ENCODE data around the gene EFHC2.

DNA sequence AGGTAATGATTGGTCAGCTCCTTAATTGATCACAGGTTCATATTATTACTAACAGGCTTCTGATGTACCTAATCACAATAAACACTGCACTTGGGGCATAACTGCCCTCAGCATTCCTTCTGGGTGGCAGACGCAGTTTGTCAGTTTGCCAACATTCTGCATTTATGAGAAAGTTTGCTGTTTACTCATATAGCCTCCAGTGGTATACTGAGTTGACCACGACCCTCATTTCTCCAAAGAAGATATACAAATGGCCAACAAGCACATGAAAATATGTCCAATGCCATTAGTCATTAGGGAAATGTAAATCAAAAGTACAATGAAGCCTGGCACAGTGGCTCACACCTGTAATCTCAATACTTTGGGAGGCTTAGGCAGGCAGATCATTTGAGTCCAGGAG, 26.3 kb downstream of the EFHC2 start:
- TF ChIP-seq POLR2A (IDR thresholded peaks at IDR 0.05), result no peak
- TF ChIP-seq, protein P1, sequence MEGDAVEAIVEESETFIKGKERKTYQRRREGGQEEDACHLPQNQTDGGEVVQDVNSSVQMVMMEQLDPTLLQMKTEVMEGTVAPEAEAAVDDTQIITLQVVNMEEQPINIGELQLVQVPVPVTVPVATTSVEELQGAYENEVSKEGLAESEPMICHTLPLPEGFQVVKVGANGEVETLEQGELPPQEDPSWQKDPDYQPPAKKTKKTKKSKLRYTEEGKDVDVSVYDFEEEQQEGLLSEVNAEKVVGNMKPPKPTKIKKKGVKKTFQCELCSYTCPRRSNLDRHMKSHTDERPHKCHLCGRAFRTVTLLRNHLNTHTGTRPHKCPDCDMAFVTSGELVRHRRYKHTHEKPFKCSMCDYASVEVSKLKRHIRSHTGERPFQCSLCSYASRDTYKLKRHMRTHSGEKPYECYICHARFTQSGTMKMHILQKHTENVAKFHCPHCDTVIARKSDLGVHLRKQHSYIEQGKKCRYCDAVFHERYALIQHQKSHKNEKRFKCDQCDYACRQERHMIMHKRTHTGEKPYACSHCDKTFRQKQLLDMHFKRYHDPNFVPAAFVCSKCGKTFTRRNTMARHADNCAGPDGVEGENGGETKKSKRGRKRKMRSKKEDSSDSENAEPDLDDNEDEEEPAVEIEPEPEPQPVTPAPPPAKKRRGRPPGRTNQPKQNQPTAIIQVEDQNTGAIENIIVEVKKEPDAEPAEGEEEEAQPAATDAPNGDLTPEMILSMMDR (IDR thresholded peaks at IDR 0.05), result no peak
